HEK293 (cell line): ENCODE data around the gene CHCHD10.

ENCODE experiments used
- CTCF ChIP-seq: fragments of 450-650 bp; formaldehyde crosslinking; IDR thresholded peaks from 2 replicates; pipeline ENCODE4 v1.5.1; 2016; ENCODE audit warnings: missing biosample characterization, missing genetic modification characterization
- ZBTB1 ChIP-seq: fragments of 450-650 bp; formaldehyde crosslinking; IDR thresholded peaks from 2 replicates; pipeline ENCODE4 v1.5.1; 2016; ENCODE audit warnings: missing biosample characterization, missing genetic modification characterization
- ZNF138 ChIP-seq: fragments of 450-650 bp; formaldehyde crosslinking; IDR thresholded peaks from 2 replicates; pipeline ENCODE4 v1.5.1; 2016; ENCODE audit warnings: missing biosample characterization, missing genetic modification characterization, borderline replicate concordance
- ZNF221 ChIP-seq: fragments of 450-650 bp; formaldehyde crosslinking; IDR thresholded peaks from 2 replicates; pipeline ENCODE4 v1.5.1; 2017; ENCODE audit warnings: missing biosample characterization, missing genetic modification characterization, borderline replicate concordance
- ZNF274 ChIP-seq, 2 experiments: fragments of 200-500 bp in 1 of 2; fragments of 450-650 bp in 1 of 2; sonication (Bioruptor generic) in 1 of 2; formaldehyde crosslinking in 1 of 2; IDR thresholded peaks; 2 replicates each; pipeline versions ENCODE4 v1.5.1 to v1.6.1; 2014 to 2016; ENCODE audit warnings: borderline replicate concordance in 1 of 2, inconsistent platforms in 1 of 2, low read length in 1 of 2, missing biosample characterization in 1 of 2, missing genetic modification characterization in 1 of 2
- ZNF830 ChIP-seq: fragments of 450-650 bp; IDR thresholded peaks from 2 replicates; pipeline ENCODE4 v1.5.0; 2018; ENCODE audit warnings: missing biosample characterization, missing genetic modification characterization, low read depth, mild to moderate bottlenecking, moderate library complexity
- ZNF837 ChIP-seq: fragments of 450-650 bp; formaldehyde crosslinking; IDR thresholded peaks from 2 replicates; pipeline ENCODE4 v1.5.1; 2016; ENCODE audit warnings: missing biosample characterization, missing genetic modification characterization

GRCh38 chr22:23796461-23796860 is 28.7 kb upstream of the CHCHD10 start:
- TF ChIP-seq ZBTB1, result no peak
- TF ChIP-seq CTCF (tag by site-specific recombination), result no peak
- no peak for TF ChIP-seq ZNF837 (tag by site-specific recombination)
- no peak for TF ChIP-seq ZNF138 (tag by site-specific recombination)
- TF ChIP-seq ZNF830 (tag by site-specific recombination), result no peak
- no peak for TF ChIP-seq ZNF221 (tag by site-specific recombination)
- no peak for TF ChIP-seq ZNF274 (IDR thresholded peaks at IDR 0.05; ENCODE audit: low read length)
- TF ChIP-seq ZNF274 (tag by site-specific recombination; IDR thresholded peaks at IDR 0.05; ENCODE audit: borderline replicate concordance), result no peak
